ENCODE measurements around the gene LTBP1.

- no peak for TF ChIP-seq CTCF (IDR thresholded peaks at IDR 0.05)
- no peak for TF ChIP-seq POLR2AphosphoS5 (IDR thresholded peaks at IDR 0.05; ENCODE audit: low read depth, low read length)
- no peak for TF ChIP-seq SIN3A (IDR thresholded peaks at IDR 0.05; ENCODE audit: borderline replicate concordance, insufficient read depth, low read depth, low read length)
Observed at GRCh38 chr2:33001823-33002222, 55.1 kb downstream of the LTBP1 start.

Measured in Panc1 (cell line).